ENCODE data around the gene MAP3K15.
A peak's percentile ranks its signal among the peaks of the same experiment; 100 is the strongest.

Gene MAP3K15, protein sequence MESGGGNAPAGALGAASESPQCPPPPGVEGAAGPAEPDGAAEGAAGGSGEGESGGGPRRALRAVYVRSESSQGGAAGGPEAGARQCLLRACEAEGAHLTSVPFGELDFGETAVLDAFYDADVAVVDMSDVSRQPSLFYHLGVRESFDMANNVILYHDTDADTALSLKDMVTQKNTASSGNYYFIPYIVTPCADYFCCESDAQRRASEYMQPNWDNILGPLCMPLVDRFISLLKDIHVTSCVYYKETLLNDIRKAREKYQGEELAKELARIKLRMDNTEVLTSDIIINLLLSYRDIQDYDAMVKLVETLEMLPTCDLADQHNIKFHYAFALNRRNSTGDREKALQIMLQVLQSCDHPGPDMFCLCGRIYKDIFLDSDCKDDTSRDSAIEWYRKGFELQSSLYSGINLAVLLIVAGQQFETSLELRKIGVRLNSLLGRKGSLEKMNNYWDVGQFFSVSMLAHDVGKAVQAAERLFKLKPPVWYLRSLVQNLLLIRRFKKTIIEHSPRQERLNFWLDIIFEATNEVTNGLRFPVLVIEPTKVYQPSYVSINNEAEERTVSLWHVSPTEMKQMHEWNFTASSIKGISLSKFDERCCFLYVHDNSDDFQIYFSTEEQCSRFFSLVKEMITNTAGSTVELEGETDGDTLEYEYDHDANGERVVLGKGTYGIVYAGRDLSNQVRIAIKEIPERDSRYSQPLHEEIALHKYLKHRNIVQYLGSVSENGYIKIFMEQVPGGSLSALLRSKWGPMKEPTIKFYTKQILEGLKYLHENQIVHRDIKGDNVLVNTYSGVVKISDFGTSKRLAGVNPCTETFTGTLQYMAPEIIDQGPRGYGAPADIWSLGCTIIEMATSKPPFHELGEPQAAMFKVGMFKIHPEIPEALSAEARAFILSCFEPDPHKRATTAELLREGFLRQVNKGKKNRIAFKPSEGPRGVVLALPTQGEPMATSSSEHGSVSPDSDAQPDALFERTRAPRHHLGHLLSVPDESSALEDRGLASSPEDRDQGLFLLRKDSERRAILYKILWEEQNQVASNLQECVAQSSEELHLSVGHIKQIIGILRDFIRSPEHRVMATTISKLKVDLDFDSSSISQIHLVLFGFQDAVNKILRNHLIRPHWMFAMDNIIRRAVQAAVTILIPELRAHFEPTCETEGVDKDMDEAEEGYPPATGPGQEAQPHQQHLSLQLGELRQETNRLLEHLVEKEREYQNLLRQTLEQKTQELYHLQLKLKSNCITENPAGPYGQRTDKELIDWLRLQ (N-terminal part only)

DNA sequence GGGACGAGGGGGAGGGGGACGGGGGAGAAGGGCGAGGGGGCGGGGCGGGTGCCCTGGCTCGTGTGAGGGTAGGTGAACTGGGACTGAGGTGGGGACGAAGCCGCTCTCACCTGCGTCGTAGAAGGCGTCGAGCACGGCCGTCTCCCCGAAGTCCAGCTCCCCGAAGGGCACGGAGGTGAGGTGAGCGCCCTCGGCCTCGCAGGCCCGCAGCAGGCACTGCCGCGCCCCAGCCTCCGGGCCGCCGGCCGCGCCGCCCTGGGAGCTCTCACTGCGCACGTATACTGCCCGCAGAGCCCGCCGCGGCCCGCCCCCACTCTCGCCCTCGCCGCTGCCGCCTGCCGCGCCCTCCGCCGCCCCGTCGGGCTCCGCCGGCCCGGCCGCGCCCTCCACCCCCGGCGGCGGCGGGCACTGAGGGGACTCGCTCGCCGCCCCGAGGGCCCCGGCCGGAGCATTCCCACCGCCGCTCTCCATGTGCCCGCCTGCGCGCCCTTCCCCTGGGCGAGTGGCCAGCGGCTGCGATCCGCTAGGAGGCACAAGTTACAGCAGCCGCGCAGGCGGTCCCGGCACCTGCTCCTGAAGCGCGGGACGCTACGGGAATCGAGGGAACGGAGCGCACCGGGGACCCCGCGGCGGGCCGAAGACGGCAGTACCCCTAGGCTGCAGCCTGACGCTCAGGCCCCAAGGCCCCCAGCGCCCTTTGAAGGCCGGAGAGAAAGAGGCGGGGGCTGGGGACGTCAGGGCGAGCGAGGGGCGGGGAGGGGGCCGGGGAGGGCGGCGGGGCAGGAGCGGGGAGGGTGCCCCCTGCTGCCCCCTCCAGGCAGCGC lies at the start of gene MAP3K15:
TSS of gene MAP3K15 (minus strand) at position 718 of the 824 bp plus-strand sequence. CDS start at position 471, 247 bp downstream.
- peak; percentile 25 for DNase-seq

DNA sequence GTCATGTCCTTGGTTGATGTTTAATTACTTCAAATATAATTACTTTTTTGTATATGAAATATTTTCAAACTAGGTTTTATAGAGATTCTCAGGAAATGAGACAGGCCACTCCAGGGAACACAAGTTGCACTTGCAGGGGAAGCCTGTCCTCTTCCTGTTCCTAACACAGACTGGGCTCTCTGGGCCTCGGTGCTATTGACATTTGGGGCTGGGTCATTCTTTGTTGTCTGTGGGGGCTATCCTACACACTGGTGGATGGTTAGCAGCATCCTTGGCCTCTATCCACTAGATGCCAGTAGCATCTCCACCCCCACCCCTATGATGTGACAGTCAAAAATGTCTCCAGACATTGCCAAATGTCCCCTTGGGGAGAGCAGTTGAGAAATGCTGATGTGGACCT lies 49.3 kb upstream of the MAP3K15 start:
- no peak for DNase-seq

DNA sequence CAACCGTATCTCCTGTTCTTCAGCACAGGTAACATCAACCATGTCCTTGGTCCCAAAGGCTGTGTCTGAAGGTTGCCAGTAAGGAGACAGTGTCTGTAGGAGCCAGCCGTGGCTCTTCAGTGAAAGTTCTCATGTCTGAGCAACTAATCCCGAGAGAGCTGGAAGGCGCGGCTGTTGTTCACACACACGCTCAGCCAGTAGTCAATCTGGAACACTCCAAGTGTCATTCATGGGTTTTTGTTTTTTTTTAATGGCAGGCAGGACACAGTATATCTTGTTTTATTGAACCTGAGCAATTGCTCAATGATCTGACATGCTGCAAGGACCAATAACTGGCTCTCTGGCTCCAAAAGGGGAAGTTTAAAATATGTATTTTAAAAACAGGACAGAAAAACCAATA lies 48.4 kb upstream of the MAP3K15 start:
- no peak for DNase-seq

DNA sequence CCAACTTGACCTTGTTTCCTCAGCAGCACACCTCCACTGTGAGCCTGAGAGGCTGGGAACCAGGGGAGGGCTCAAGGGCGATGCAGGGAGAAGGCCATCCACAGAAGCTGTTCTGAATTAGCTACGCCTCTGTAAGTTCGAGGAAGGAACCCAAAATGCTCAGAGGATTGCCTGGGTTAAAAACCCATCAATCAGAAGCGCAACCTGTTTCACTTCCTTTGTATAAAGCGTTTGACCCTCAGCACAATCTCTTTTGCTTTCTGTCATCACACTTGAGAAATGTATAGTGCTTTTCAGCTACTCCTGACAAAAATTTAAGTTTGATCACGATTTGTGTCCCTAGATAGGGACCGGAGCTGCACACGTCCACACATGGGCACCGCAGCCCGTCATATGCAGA lies 48.0 kb upstream of the MAP3K15 start:
- DNase-seq, result no peak

DNA sequence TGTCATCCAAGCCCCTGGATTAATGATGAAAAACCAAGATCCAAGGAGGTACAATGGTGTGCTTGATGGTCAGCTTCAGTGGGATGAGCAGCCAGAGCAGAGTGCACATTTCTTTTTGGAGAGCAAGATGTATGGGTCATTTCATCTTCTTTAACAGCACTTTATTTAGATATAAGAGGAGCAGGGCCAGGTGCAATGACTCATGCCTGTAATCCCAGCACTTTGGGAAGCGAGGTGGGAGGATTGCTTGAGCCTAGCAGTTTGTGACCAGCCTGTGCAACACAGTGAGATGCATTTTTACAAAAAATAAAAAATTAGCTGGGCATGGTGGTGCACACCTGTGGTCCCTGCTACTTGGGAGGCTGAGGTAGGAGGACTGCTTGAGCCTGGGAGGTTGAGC lies 45.3 kb upstream of the MAP3K15 start:
- no peak for DNase-seq

DNA sequence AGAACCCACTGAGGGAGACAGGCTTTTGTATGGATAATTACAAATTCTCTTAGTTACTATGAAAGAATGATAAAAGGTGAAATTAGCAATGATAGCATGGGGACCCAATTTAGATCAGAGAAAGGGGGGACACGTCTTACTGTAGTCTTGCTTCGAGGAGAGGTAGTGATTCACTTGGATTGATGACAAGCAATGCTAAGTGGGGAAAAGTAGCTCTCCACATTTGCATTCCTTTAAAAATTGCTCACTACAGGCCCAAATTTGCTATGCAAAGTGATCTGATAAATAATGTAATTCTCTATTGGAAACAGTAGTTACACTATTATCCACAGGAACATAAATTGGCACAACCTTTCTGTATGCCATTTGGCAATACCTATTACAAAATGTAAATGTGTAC lies 42.5 kb upstream of the MAP3K15 start:
- no peak for DNase-seq

DNA sequence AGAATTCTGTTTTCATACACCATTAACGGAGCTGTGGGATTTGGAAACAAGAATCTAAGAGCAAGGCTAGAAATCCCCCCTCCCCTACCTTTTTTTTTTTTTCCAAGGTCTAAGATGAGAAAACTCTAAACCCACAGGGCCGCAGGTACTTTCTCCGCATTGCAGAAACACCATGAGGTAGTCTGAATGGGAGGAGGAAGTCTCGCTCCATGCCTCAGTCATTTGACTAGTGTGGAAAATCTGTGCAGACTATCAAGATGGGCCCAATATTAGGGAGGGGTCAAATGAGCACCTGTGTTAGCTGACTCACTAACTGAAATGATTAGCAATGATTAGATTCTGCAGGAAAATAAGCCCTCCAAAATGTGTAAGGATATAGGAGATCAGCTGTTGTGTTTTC lies 40.9 kb upstream of the MAP3K15 start:
- DNase-seq, result no peak

DNA sequence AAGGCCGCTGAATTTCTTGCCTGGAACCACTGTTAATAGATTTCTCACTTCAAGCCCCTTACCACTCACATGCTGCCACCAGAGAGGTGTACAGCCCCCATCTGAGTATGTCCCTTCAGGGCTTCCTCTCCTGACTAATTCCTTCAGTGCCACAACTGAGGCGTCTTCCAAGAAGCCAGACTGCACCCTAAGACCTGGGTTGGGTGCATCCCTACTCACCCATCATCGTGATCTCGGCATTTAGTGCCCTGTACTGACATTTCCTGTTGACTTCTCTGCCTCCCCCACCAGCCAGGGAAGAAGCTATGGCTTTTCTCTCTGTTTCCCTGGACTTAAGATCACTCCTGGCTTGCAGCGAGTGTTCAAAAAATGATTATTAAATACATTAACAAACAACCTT lies 40.4 kb upstream of the MAP3K15 start:
- no peak for DNase-seq

DNA sequence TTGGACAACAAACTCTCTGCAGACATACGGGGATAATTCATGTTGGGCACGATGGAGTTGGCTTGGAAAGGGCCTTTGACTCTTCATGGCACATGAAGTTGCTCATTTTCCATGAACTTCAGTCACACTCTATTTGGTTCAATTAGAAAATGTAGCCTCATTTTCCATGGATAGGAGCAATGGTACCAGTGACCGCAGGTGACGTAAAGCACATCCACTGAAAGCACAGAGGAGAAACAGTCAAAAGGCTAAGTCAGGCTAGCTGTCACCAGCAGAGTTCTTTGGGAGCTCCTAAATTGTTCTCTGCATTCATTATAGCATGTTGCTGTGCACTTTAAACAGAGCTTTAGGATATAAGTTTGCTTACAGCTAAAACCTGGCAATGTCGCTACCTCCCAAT lies 39.9 kb upstream of the MAP3K15 start:
- DNase-seq, result no peak

DNA sequence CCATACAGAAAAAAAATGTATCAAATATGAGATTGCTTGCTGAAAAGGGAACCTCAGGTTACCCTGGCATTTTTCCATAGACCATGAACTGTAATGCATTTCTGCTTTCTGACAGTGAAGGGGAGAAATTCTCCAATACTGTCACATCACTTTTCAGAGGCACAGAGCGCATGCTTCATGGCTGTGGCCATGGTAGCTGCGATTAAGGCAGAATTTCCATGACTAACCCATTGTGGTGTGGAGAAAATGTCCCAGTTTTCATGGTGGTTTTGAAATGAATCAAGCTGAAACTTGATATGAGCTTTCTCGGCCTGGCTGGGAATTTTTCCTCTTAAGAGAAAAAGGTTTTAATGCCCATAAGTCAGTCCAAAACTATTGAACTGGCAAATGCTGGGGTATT lies 39.5 kb upstream of the MAP3K15 start:
- DNase-seq, result no peak

DNA sequence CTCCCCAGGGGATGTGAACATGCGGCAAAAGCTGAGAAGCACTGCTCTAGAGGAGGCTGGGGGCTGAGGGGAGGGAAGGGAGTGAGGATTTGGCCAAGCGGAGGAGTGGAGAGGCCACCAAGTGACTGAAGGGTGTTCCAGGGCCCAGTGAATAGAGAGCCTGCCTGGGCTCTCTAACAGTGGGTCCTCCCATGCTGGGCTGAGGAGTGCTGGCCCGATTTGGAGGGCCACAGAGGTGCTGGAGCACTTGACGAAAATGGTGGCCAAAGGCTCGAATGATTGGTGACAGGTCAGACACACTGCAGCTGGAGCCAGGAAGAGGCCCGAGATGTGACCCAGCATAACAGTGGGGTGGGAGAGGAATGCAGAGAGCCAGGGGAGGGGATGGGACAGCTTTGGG lies 37.5 kb upstream of the MAP3K15 start:
- no peak for DNase-seq

DNA sequence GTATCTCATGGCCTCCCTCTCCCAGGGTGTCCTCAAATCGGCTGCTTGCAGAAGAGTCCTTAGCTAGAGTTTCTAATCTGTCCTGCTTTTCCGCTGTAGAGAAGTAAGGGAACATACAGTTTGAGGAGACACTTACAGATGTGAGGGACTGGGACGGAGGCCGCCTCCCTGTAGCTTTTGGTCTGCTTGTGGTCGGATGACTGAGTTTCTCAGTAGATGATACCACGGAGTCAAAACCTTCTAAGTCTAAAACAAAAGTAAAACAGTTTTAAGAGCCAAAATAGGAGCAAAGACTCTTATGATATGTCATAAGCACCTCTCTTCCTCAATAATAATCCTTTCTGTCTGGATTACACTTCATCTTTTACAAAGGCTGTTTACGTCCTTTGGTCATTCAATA lies 34.5 kb upstream of the MAP3K15 start:
- DNase-seq, result no peak

DNA sequence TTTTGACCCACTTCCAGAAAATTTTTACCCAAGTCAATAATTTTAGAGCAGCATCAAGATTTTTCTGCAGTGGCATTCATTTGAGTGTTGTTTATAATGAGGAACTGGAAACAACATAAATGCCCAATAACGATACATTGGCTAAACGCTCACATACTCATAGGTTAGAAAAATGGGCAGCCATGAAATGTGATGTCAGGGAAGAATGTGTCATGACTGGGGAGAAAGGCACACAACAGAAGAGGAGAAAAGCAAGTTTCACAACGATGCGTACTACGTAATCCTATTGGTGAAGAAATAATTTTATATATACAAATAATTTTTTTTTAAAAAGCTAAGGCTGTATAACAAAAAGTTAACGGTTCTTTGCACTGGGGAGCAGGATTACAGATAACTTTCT lies 33.6 kb upstream of the MAP3K15 start:
- no peak for DNase-seq

DNA sequence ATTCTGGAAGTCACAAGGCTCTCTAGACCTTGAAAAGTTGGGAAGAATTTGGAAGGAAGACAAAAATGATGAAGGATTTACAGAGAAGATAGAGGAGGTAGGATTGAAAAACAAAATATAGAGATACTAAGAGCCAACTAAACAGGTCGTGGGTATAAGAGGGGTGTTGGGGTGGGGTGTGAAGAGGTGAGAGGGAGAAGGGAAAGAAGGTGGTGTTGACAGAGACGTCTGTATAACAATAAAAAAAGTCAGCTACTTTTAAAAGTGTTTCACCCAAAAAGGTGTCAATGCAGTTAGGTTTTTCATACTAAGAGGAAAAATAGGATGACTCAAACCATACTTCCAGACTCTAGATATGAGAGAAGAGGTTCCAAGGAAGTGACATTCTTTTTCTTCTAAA lies 33.0 kb upstream of the MAP3K15 start:
- DNase-seq, result no peak

DNA sequence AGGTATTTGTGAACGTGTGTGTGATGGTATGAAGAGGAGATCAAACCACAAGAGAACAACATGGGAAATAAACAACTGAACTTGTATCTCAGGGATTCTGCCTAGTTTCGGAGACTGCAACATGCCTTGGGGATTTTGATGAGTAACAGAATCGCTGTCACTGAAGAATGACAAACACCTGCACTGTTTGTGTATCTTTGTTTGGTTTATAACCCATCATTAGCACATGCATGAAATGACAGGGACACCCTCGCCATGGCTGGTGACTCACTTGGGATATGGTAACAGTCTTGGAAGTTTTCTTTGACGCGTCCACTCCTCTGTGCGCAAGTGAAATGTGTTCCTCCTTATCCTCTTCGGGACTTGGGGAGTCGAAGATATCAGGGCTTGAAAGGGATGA lies 30.3 kb upstream of the MAP3K15 start:
- no peak for DNase-seq

DNA sequence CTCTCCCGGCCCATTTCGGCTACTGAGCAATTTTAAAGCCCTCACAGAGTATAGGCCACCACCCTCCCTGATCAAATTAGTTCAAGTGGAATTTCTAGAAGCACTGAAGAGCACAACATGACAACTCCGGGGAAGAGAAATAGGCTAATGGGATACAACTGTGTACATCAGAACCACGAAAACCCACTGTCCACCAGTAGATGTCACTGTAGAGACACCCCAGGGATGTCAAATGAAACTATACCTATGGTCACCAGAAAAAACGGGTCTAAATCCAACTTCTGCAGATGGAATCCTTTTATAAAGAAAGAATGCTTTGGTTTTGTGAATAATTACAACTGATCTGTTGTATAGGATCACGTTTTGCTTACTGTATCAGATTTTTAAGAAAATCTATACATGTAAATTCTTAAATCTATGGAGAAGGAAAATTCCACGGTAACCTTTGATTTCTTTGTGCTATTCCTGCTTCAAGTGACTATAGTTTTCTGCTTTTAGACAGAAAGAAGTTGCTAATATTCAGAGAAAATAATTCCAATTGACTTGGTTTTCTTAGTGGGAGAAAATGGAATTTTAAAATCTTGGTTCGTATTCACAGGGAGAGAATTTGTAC lies 29.5 kb upstream of the MAP3K15 start:
- DNase-seq, result peak; percentile 33

DNA sequence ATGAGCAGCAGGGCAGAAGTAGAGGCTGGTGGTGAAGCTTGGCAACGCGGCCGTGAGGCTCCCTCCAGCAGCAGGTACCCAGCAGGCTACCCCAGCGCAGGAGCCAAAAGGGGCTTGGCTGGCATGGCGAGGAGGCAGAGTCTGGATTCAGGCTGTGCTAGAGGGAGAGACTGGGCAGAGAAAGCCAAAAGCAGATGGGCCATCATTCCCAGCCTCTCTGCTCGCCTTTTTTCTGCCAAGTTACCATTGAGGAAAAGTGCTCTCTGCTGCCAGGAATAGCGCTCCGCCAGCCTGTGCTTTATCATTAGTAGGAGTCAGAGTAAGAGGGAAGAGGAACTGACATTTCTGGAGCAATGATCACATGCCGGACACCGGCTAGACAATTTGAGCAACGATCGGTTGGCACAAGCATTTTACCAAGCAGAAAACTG lies 28.7 kb upstream of the MAP3K15 start:
- no peak for DNase-seq

DNA sequence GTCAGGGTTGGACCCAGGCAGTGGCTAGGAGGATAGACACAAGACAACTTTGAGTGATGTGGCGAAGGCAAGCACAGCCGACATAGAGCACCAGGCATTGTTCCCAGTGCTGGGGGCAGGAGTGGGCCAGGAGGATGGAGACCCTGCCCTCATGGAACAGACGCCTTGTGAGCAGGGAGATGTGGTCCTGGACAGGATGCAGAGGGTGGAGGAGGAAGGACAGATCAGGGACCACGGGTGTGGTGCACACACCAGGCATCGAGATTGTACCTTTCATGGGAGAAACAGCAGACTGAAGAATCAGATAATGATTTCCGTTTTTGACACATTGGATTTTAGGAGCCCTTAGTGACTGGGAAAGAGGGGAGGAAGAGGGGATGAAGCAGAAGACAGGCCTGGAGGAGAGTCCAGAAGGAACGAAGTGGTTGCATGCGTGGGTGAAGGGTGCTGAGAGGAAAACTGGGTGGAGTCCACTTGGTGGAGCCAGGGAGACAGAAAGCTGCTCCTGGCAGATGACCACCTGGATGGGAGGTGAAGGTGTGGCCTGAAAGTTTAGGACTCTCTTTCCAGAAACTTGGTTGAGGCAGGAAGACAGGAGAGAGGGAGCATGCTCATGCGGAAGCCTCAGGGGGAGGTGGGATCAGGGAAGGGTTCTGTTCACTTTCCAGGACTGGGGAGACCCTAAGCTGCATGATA lies 27.9 kb upstream of the MAP3K15 start:
- DNase-seq, result no peak

DNA sequence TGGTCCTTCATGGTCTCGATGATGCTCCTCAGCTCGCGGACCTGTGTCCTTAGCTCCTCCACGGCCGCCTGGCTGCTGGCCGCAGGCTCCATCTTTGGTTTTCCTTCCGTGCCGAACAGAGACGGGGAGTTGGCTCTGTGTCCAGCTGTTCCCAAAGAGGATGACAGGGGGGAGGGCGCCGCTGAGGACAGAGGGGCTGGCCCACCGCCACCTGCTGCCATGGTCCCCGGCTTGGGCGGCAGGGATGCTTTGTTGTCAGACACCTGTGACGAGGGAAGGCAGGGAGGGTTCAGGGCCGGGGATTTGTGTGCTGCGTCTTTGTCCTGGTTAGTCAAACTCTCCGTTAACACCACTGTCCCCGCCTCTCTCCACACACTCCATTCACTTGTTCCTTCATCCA lies 26.6 kb upstream of the MAP3K15 start:
- no peak for DNase-seq

DNA sequence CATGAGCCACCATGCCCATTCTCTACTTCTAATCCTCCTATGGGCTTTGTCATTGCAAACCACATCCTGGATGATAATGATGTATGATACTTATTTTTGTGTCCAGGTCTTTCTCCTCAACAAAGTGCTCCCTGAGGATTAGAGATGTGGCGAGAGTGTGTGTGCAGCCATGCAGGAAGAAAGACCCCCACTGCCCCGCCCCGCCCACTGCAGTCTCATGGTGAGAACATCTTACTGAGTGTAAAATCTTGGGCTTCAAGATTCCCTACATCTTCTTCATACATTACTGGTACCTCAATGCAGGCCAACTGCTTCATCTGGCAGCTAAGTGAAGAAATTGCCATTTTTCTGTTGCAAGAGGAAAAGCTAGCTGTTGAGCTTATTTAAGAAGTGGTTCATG lies 25.9 kb upstream of the MAP3K15 start:
- DNase-seq, result no peak

DNA sequence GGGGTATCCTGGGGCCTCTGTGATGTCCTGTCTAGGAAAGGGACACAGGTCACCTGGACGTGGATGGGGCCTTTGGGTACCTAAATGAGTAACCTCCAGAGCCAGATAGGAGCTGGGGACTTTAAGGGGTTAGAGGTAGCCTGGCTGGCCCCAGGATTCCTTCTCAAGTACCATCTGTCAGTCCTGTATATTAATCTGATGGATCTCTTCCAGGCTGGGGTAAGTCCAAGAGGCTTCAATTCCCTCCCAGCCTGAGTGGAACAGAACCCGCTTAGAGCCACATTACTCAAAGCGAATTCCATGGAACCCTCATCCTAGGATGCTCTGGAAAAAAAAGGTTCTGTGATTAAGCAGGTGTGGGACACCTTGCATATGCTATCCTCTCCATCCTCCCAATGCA lies 24.8 kb upstream of the MAP3K15 start:
- DNase-seq, result no peak

Data from retina (tissue), 1 donor.